ENCODE data around the gene GNPTG. TPM values are rescaled to one million over a fixed set of nuclear protein-coding genes. Genes with fewer than 3 reads are reported as not detected.

Gene GNPTG
- total RNA-seq, 2 donors from 2014 or later = 34.0 to 38.4 TPM

GRCh38 chr16:1332618-1333148, 19.0 kb upstream of the GNPTG start:
- Histone ChIP-seq H3K4me1 (ENCODE audit: control insufficient read depth, insufficient read depth, low read length) (peaks cover 11% of the 10 kb centered on the region), H3K9me3 (ENCODE audit: control insufficient read depth, low read length) (no peaks in the 10 kb centered on the region), H3K4me3 (ENCODE audit: low read length) (no peak overlapping the region), H3K27me3 (ENCODE audit: control insufficient read depth, insufficient read depth, low read length, poor library complexity, severe bottlenecking) (peaks cover 45% of the 10 kb centered on the region), H3K36me3 (ENCODE audit: control insufficient read depth, insufficient read depth, low read length) (no peaks in the 10 kb centered on the region), H3K27ac (ENCODE audit: low read depth, low read length) (no peak overlapping the region), H3K9ac (ENCODE audit: extremely low read depth, low read length, poor library complexity, severe bottlenecking) (peak overlapping the region; percentile 69)
- peaks cover 2% of the 10 kb centered on the region for H3K9me3 Mint-ChIP-seq
- WGBS, 2 experiments (ENCODE audit: insufficient coverage in 1 of 2, insufficient read length in 1 of 2) = 26 to 32% methylated on average over 14 to 26 of the region's 26 CpGs
- peak overlapping the region; percentile 52 for H3K27ac Mint-ChIP-seq
- peak overlapping the region; percentile 60 for H3K4me3 Mint-ChIP-seq
- peaks cover 34% of the 10 kb centered on the region for H3K27me3 Mint-ChIP-seq (ENCODE audit: insufficient read depth)
- no peak for DNase-seq
- H3K36me3 Mint-ChIP-seq (ENCODE audit: low read depth) = no peaks in the 10 kb centered on the region
- H3K4me1 Mint-ChIP-seq = peaks cover 10% of the 10 kb centered on the region
- no peak for TF ChIP-seq CTCF (conservative IDR thresholded peaks at IDR 0.05)

GRCh38 chr16:1333149-1333812, 18.4 kb upstream of the GNPTG start, which contains the start of gene BAIAP3:
BAIAP3 (plus strand) TSS chr16:1333645; CDS start chr16:1338550, 4,905 bp downstream.
- Histone ChIP-seq H3K9ac (ENCODE audit: extremely low read depth, low read length, poor library complexity, severe bottlenecking) (peak within 1 kb of the TSS; percentile 69), H3K27me3 (ENCODE audit: control insufficient read depth, insufficient read depth, low read length, poor library complexity, severe bottlenecking) (peaks cover 45% of the 10 kb centered on the region), H3K27ac (ENCODE audit: low read depth, low read length) (no peak within 1 kb of the TSS), H3K4me3 (ENCODE audit: low read length) (no peak within 1 kb of the TSS), H3K9me3 (ENCODE audit: control insufficient read depth, low read length) (no peaks in the 10 kb centered on the region), H3K36me3 (ENCODE audit: control insufficient read depth, insufficient read depth, low read length) (no peaks in the 10 kb centered on the region), H3K4me1 (ENCODE audit: control insufficient read depth, insufficient read depth, low read length) (peaks cover 11% of the 10 kb centered on the region)
- H3K4me1 Mint-ChIP-seq = peaks cover 10% of the 10 kb centered on the region
- H3K27me3 Mint-ChIP-seq (ENCODE audit: insufficient read depth) = peaks cover 34% of the 10 kb centered on the region
- 3 to 9% methylated on average over 19 to 83 of the region's 83 CpGs for WGBS, 2 experiments (ENCODE audit: insufficient coverage in 1 of 2, insufficient read length in 1 of 2)
- H3K4me3 Mint-ChIP-seq = peak within 1 kb of the TSS; percentile 60
- H3K9me3 Mint-ChIP-seq = peaks cover 2% of the 10 kb centered on the region
- peak within 1 kb of the TSS; percentile 52 for H3K27ac Mint-ChIP-seq
- TF ChIP-seq CTCF (conservative IDR thresholded peaks at IDR 0.05) = no peak
- H3K36me3 Mint-ChIP-seq (ENCODE audit: low read depth) = no peaks in the 10 kb centered on the region
- DNase-seq = peak; percentile 87

- peak overlapping the region; percentile 48 for H3K4me3 Mint-ChIP-seq
- H3K36me3 ChIP-seq (ENCODE audit: control insufficient read depth, insufficient read depth, low read length) = no peaks in the 10 kb centered on the region
- no peak overlapping the region for H3K27ac Mint-ChIP-seq
- H3K4me3 ChIP-seq (ENCODE audit: low read length) = no peak overlapping the region
- WGBS, 2 experiments (ENCODE audit: insufficient coverage in 1 of 2, insufficient read length in 1 of 2) = 5% methylated on average over 39 to 78 of the region's 78 CpGs
- H3K4me1 Mint-ChIP-seq = peaks cover 10% of the 10 kb centered on the region
- H3K9me3 Mint-ChIP-seq = peaks cover 2% of the 10 kb centered on the region
- no peak overlapping the region for H3K27ac ChIP-seq (ENCODE audit: low read depth, low read length)
- H3K4me1 ChIP-seq (ENCODE audit: control insufficient read depth, insufficient read depth, low read length) = peaks cover 11% of the 10 kb centered on the region
- H3K9ac ChIP-seq (ENCODE audit: extremely low read depth, low read length, poor library complexity, severe bottlenecking) = no peak overlapping the region
- peak; percentile 68 for DNase-seq
- H3K27me3 Mint-ChIP-seq (ENCODE audit: insufficient read depth) = peaks cover 34% of the 10 kb centered on the region
- TF ChIP-seq CTCF (conservative IDR thresholded peaks at IDR 0.05) = no peak
- H3K36me3 Mint-ChIP-seq (ENCODE audit: low read depth) = no peaks in the 10 kb centered on the region
- H3K9me3 ChIP-seq (ENCODE audit: control insufficient read depth, low read length) = no peaks in the 10 kb centered on the region
- H3K27me3 ChIP-seq (ENCODE audit: control insufficient read depth, insufficient read depth, low read length, poor library complexity, severe bottlenecking) = peaks cover 45% of the 10 kb centered on the region
Observed at GRCh38 chr16:1333854-1334700, 17.7 kb upstream of the GNPTG start.

Data from endodermal cell (in vitro differentiated cells).